HG02973 (cell line): Measurements from ENCODE around the gene ZBTB7C.
"Not testable (repeated sequence)": the region's sequence is repeated elsewhere in the genome, so short reads cannot be mapped to it uniquely, and the experiment has no call there.

ENCODE experiments used
- ATAC-seq: cut with Tn5 transposase; IDR thresholded peaks from one replicate; pipeline ENCODE4 v1.9.1; 2021; ENCODE audit warnings: moderate library complexity; ENCODE audit not compliant: unreplicated experiment

Gene ZBTB7C

DNA sequence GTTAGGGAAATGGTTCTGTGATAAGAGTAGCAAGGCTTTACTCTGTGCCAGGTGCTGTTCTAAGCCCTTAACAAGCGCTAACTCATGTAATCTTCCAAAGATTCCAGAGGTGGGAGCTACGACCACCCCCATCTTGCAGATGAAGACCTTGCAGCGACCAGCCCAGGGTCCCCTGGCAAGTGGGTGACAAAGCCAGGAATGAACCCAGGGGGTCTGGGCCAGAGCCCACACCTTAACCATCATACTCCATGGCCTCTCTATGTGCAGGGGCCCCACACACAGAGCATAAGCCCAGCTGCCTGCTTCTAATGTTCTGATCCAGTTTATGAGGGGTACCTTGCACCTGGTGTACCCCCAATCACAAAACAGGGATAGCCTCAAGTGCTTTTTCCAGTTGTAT lies 105.3 kb downstream of the ZBTB7C start:
- no peak for ATAC-seq

GRCh38 chr18:48302736-48303135 lies 106.4 kb downstream of the ZBTB7C start:
- no peak for ATAC-seq

DNA sequence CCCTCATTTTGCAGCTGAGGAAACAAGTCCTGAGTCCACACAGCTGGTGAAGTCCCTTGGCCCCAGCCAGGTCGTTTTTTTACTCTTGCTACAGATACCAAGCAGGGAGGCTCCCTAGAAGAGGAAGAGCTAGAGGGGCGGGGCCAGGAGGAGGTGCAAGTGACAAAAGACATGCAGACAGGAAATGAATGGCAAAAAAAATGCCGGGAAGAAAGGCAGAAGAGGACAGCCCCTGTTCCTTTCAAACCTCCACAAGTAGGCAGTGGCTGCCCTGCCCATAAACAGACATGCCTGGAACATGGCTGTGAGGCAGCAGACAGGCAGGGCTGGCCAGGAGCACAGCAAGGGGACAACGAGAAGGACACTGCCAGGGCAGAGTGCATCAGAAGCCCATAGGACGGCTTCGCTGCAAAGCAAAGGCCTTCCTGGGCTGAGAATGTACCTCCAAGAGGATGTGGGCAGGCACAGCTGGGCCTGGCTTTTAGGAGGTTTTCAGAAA lies 108.7 kb downstream of the ZBTB7C start:
- ATAC-seq = no peak

GRCh38 chr18:48297139-48297538 lies 112.0 kb downstream of the ZBTB7C start:
- ATAC-seq = no peak

- ATAC-seq = no peak
These were observed 112.6 kb downstream of the ZBTB7C start for GRCh38 chr18:48296581-48296980.

DNA sequence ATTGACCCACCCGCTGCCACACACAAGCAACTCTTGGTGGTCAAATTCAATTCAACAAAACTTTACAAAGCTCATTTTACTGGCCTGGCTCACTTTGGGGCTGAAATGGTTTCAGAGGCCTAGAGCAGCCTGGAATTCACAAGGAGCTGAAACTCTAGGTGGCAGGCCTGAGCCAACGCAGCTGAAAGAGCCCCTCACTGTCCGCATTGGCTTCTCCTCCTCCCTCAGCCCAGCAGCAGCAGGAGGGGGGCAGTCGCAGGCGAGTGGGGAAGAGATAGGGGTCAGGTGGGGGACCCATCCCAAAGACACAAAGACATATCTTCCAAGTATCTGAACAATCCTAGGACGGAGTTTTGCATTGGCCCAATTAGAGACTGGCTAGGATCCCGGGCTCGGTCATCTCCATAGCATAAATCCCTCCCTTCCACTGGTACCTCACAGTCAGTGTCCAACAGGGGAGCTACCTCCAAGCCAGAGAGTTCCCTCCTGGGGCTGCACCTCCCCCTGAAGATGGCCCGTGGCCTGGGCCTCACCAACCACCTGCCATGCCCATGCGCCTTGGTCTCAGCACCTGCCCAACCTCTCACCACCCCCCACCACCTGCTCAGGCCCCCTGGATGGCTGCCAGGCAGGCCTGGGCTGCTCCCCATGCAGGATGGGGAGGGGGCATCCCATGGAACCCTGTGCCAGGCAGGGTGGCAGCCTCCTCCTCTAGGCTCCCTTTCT lies 113.4 kb downstream of the ZBTB7C start:
- ATAC-seq = no peak

DNA sequence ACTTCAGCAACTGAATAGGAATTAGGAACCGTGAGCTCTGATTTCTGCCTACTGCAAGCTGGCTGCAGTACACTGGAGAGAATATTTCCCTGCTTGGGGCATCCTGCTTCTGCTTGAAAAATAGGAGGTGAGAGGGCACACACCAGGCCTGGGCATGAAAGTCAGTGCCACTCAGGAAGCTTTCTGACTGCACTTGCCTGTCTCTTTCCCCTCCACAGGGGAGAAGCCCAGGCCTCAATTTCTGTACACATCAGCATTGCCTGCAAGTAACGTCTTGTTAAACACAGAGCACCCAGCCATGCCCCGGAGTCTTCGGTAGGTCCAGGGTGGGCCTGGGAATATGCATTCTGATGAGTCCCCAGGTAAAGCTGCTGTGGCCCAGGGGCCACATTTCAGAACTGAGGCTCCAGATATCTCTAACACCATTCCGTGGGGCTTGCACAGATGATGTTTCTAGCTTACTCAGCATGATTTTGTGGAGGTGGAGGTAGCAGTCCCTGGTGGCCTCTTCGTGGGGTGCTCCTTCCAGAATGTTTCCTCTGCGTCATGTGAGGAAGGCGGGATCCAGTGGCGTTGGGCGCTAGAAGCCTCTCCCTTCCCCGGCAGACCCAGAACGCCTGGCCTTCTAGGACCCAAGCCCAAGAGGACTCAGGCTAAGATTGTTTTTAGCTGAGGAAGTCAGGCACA lies 114.1 kb downstream of the ZBTB7C start:
- no peak for ATAC-seq

DNA sequence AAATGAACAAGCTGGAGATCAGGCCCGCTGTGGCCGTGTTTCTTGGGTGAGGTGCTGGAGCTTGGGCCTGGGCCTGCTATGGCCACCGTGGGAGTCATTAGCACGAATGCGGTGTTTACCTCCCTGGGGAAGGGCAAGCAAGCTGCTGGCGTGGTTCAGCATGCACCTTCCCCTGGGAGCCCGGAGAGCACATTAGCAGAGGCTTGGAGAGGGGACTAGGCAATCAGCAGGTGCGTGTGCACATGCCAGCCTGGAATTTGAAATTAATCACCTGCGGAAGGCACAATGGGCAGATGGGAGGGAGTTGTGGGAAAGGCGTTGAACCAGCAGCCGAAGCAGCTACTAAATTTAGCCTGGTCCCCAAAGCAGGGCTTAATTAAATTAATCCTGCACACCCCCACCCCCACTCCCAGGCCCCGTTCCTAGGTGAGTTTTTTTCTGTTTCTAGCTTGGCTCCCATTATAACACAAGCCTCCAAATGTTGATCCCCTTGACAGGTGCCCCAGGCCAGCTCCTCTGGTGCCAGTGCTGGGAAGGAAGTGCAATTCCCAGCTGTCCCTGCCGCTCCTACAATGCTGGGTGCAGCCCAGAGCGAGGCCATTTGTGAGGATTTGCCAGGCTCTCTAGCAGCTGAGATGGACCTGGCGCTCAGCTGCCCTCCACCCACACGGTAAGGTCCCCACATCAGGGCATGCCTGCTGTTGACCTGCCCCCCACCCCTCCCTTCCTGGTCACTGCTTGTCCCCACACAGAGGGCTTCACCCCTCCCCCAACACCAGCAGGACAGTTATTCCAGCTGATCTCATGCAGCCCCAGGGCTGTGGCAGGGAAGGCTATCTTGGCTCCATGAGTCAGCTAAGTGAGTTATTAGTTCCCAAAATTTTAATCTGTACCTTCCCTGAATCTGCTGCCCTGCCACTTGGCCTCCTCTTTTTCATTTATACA lies 115.0 kb downstream of the ZBTB7C start:
- no peak for ATAC-seq

DNA sequence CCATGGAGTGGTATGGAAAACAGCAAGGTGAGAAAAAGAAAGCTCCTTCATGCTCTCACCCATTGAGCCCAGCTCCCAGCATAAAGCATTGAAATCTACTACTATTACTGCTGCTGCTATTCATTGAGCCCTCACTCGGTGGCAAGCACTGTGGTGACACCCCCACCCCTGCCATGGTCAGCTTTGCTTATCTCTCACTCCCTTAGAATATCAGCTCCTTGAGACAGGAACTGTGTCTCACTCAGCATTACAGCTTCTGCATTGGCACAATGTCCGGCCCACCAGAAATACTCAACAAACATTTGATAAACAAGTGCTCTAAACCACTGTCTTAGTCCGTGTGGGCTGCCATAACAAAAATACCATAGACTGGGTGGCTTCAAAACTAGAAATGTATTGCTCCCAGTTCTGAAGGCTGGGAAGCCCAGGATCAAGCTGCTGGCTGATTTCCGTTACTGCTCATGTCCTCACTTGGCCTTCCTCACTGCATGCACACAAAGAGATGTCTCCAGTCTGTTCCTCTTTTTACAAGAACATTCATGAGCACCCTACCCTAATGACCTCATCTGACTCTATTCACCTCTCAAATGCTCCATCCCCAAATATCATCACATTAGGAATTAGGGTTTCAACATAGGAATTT lies 116.3 kb downstream of the ZBTB7C start:
- no peak for ATAC-seq

DNA sequence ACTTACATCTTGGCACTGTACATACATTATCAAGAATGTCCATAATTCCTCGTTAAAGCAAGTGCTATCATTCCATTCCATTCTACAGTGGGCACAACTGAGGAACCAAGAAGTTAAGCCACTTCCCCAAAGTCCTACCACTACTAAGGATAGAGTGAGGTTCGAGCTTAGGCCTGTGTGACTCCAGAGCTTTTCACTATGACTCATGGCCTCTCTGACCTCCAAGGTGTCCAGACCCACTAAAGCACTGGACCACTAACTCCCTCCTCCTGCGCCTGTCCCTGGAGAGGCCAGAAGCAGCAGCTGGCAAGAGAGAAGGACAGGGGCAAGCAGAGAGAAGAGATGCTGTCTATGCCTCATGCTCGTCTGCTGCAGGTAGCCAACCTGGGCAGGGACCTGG lies 117.0 kb downstream of the ZBTB7C start:
- ATAC-seq = no peak

DNA sequence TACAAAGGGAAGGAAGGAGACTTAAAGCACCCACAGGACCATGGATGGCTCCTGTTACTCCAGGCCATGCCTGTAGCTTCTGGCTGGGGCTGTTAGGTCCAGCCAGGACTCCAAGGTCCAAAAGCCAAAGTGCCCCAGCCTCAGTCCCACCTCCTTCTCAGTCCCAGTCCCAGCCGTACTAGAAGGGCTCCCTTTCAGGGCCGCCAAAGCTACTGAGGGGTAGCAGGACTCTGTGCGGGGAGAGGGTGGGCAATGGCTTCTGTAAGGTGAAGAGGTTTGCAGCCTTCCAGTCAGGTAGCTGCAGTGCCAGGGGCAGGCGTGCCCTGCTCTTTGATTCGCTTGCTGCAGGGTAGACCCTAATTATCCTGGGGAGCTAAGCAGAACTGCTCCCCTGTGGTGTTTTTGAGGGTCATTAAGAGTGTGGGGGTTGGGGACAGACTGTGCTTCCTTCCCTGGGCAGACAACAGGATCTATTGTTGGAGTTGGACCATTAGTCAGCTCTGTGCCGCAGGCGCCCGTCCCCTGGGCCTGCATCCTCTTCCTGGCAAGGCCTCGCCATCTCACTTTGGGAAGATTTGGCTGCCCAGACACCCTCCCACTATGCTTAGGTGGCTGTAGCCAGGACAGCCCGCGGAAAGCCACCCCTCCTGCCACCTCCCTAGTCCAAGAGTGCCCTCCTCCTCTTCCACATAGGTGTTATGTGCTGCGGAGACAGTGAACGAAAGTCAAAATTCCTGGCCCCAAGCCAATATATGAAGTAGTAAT lies 118.8 kb downstream of the ZBTB7C start:
- ATAC-seq = no peak

DNA sequence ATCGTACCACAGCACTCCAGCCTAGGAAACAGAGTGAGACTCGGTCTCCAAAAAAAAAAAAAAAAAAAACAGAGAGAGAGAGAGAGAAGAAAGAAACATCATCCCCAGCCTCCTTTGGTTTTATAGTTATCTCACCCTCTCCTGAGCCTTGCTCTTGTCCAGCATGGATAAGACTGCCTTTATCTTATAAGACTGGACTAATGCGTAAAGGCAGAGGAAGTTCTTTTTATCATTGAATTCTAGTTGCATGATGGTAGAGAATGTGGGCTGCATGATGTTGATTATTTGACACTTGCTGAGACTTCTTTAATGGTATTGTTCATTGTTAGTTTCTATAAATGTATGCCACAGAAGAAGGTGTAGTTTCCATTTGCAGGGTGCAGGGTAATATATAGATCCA lies 124.4 kb downstream of the ZBTB7C start:
- ATAC-seq = no peak

GRCh38 chr18:48284011-48284410 lies 125.2 kb downstream of the ZBTB7C start:
- ATAC-seq = not testable (repeated sequence)

GRCh38 chr18:48281460-48281859 lies 127.7 kb downstream of the ZBTB7C start:
- ATAC-seq = not testable (repeated sequence)

GRCh38 chr18:48279312-48279711 lies 129.9 kb downstream of the ZBTB7C start:
- ATAC-seq = no peak

GRCh38 chr18:48278081-48278480 lies 131.1 kb downstream of the ZBTB7C start:
- no peak for ATAC-seq

- no peak for ATAC-seq
These were observed 134.9 kb downstream of the ZBTB7C start for GRCh38 chr18:48274301-48274700.

DNA sequence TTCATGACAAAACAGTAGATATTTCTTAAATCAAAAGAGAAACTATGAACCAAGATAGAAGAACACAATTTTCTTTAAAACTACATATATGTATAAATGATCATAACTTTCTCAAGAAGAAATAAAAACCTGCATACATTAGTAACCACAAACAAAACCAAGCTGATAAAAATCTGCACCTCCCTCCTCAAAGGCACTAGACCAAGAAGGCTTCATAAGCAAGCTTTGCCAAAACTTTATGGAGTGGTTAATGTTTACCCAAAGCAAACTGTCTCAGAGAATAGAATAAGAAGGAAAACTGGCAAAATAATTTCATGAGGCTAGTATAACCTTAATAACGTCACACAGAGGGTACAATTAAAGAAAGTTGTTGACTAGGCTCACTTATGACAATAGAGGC lies 138.3 kb downstream of the ZBTB7C start:
- ATAC-seq = no peak

DNA sequence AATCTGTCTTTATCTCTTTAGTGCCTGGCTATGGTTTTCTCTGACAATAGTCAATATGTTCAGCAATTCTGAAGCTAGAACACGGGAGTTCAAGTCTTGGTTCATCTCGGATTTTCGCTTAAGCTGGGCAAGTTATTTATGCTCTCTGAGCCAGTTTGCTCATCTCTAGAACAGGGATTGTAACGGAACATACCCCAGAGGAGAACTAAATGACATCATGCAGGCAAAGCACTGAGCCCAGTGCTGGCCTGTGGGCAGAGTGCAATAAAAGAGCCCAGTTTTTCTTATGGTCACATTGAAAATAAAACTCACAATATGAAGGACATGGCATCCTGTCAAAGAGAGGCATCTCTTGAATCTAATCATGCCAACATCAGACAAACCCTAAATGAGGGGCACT lies 143.9 kb downstream of the ZBTB7C start:
- ATAC-seq = no peak
